B cell (primary cell): ENCODE measurements around the gene BAZ2A.

Experiments
- CTCF ChIP-seq: fragments of 200-600 bp; IDR thresholded peaks from one replicate; pipeline ENCODE4 v1.8.0; 2022; ENCODE audit warnings: antibody characterized with exemption, mild to moderate bottlenecking
- EZH2 ChIP-seq: IDR thresholded peaks from 2 replicates; pipeline ENCODE4 v1.6.1; 2012; ENCODE audit warnings: borderline replicate concordance, low read depth, mild to moderate bottlenecking, moderate library complexity, low read length; ENCODE audit not compliant: insufficient read depth, poor library complexity, severe bottlenecking

GRCh38 chr12:56671608-56672007, 41.5 kb upstream of the BAZ2A start:
- no peak for TF ChIP-seq CTCF
- TF ChIP-seq EZH2 = no peak
